Stimulated activated CD8-positive, alpha-beta memory T cell treated with anti-CD3 and anti-CD28 coated beads, Interleukin-7, amount 100 ng/mL, for 48 hours (primary cell): ENCODE data around the gene NIPAL4.
A peak's percentile ranks its signal among the peaks of the same experiment; 100 is the strongest.
"Not testable (repeated sequence)": the region's sequence is repeated elsewhere in the genome, so short reads cannot be mapped to it uniquely, and the experiment has no call there.

Source experiments
- DNase-seq, 2 donors: peaks; one replicate each; pipeline ENCODE4 v3.0.0-alpha.2; 2020; ENCODE audit warnings: low read depth in 1 of 2; ENCODE audit errors: extremely low read depth in 1 of 2

Gene NIPAL4

DNA sequence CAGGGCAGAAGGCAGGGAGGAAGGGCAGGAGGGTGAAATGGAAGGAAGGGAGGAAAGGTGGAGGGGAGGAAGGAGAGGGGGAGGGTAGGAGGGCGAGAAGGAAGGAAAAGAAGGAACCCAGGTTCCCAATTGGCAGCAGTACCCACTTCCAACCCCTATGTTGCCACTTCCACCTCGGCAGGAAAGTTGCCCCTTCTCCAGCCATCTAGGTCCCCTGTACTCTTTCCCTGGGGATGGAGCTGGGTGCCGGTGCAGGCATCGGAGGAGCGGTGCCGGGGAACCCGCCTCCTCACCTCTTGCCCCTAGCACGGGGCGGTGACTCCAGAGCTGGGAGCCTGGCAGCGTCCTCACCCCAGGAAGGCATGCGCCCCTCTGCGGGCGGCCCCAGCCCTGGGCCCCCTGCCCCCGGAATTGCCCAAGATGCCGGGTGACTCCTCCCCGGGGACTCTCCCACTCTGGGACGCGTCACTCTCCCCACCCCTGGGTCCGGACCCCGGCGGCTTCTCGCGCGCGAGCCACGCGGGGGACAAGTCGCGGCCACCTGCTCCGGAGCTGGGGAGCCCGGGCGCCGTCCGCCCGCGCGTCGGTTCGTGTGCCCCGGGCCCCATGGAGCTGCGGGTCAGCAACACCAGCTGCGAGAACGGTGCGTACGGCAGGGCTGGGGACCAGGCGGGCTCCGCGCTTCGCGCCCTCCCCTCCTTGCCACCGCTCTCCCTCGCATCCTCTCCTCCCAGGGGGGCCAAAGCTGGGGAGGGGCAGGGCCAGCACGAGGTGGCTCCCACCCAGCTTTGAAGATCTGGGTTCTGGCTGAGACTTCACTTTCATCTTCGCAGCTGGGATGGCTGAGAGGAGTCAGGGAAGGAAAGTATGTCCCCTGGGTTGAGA, at the start of gene NIPAL4:
Gene NIPAL4 (plus strand): TSS at position 499 of the 885 bp plus-strand sequence. CDS start 108 bp downstream, at position 607.
- peak; percentile 11 to 19 for DNase-seq

GRCh38 chr5:157415838-157416237, 44.2 kb upstream of the NIPAL4 start:
- no peak for DNase-seq

- not testable (repeated sequence) for DNase-seq
Observed at GRCh38 chr5:157419521-157419920, 40.5 kb upstream of the NIPAL4 start.

DNA sequence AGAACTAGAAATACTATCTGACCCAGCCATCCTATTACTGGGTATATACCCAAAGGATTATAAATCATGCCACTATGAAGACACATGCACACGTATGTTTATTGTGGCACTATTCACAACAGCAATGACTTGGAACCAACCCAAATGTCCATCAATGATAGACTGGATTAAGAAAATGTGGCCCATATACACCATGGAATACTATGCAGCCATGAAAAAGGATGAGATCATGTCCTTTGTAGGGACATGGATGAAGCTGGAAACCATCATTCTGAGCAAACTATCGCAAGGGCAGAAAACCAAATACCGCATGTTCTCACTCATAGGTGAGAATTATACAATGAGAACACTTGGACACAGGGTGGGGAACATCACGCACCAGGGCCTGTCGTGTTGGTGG, 30.1 kb upstream of the NIPAL4 start:
- not testable (repeated sequence) for DNase-seq

DNA sequence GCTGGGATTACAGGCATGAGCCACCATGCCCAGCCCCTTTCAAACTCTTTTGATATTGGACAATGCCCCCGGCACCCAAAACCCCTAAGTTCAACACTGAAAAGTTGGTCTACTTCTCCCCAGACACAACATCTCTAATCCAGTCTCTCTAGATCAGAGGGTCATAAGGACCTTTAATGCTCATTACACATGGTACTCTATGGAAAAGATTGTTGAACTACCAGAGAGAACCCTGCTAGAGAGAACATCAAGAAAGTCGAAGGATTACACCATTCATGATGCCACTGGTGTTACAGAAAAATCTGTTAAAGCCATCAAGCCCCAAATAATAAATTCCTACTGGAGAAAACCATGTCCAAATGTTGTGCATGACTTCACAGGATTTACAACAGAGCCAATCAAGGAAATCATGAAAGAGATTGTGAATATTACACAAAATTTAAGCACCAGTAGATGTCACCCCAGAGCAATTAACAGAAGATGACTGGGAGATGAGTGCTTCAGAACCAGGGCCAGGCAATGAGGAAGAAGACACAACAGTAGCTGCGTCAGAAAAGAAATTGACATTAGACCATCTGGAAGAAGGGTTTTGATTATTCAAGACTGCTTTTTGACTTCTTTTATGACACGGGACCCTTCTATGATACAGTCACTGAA, 28.3 kb upstream of the NIPAL4 start:
- peak in 1 of 2 donors; percentile 6 for DNase-seq

DNA sequence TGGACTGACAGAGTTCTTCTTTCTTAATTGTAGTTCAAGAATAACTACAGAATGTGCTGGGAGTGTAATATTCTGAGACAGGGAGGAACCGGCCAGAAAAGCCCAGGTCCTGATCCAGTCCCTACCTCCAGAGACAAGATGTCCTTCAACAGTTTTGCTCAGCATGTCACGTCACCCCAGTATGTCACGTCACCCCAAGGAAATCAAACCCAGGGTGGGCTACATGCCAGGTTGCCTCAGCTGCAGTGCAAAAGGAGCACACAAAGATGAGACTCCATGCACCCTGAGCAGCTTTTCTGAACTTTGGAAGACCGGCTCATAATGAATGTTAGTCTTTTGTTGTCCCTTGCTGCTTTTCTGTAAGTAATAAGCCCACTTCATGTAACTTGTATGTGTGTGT, 25.9 kb upstream of the NIPAL4 start:
- no peak for DNase-seq

DNA sequence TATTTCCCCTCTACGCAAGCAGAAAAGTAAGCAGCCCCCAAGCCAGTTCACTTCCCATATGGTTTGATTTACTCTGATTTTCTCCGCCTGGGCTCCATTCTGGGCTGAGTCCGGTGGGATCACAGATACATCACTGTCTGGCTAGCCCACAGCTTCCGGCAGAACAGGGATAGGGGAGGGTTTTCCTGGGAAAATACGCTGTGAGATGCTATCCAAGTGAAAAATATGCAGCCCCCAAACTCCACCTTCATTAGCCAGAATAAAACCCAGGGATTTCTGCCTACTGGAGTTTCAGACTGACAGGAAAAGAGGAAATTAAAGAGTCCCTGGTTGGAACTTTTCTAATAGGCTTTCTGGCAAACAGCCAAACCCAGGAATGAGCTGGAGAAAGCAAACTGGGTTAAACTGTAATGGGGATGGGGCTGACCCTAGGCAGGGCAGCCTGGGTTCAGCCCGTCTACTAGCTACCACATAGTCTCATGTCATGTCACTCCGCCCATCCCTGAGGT, 16.9 kb upstream of the NIPAL4 start:
- no peak for DNase-seq

- no peak for DNase-seq
Observed at GRCh38 chr5:157444224-157444623, 15.8 kb upstream of the NIPAL4 start.

DNA sequence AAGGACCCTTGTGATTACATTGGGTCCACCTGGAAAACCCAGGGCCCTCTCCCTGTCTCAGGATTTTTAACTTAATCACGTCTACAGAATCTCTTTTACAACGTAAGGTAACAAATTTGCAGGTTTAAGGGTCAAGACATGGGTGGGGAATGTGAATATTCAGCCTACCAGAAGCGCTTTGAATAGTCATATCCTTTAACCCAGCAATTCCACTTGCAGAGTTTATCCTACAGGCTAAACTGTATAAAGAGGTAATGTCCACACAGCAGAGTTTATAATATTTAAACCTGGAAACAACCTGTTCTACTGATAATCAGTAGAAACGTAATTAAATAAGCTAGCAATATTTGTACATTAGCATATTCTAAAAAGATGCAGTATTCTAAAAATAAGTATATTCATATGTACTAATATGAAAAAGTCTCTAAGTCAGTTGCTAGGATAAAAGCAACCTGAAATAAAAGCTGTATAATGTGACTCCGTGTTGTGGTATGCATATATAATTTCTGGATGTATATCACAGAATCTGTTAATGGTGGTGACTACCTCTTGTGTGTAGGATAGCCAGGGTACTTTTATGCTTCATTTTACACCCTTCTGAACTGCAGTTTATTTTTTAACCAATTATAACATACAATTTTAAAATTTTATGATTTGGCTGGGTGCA, 14.1 kb upstream of the NIPAL4 start:
- no peak for DNase-seq

- DNase-seq = no peak
Observed at GRCh38 chr5:157446412-157446935, 13.5 kb upstream of the NIPAL4 start.

DNA sequence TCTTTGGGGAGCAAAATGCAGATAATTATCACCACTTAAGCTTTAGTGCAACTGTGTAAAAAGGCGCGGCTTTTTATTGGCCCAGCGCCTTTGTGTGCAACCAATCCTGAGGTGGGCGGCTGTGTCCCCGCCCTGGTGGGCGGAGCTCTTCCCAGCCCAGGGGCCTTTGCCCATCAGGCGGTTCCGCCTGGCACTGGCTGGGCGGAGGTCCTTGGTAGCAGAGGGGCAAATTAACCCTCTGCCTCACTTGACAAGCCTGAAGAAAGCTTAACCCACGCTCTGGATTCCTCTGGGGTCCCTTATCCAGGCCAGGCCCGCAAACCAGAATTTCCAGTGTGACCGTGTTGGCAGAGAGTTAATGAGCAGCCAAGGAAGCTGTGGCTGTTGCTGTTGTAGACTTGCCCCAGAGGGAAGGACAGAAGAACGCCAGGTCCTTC, 12.8 kb upstream of the NIPAL4 start:
- DNase-seq = no peak

DNA sequence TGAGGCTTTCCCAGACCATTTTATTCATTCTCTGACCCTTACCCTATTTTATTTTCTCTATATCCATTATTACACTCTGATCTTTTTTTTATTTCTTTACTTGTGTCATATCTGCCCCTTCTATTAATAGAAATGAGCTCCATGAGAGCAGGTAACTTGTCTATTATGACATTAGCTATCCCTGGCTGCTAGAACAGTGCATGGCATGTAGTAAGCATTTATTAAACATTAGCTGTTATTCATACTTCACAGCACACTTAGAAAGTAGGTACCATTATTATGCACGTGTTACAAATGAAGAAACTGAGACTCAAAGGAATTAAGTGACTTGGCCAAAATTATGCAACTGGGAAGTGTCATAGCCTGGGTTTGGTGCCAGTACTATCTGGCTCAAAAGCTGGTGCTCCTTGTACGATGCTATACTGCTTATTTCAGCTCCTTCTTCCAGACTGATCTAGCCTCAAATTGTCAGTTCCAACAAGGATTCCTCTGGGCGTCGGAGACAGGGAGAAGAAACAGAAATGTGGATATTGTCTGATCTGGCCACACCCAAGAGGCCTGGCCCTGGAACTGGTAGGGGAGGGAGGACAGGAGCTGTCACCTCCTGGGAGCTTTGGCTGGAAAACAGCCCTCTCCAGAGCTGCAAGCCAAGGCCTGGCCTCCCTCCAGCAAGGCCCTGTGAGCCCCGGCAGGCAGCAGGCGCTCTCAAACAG, 10.8 kb upstream of the NIPAL4 start:
- DNase-seq = no peak

GRCh38 chr5:157450024-157450423, 10.0 kb upstream of the NIPAL4 start:
- DNase-seq = no peak

GRCh38 chr5:157451806-157452205, 8.2 kb upstream of the NIPAL4 start:
- no peak for DNase-seq

DNA sequence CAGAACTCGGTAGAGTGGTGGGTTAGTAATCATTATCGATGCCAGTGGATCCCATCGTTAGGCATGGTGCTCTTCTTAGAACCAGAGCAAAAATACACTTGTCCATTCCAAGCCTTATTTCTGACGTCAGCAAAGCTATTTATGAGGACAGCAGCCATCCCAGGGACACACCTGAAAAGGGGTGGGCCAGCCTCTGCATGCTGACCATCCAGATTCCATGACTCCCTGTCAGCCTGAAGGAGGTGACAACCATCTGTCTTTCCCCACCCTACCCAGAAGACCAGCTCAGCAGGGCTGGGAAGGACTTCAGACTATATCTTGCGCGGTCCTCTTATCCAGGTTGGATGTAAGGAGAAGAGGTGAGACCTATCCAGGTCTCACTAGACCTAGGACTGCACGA, 5.7 kb upstream of the NIPAL4 start:
- no peak for DNase-seq

GRCh38 chr5:157455057-157455456, 5.0 kb upstream of the NIPAL4 start:
- DNase-seq = no peak

GRCh38 chr5:157456301-157456700, 3.7 kb upstream of the NIPAL4 start:
- no peak for DNase-seq

GRCh38 chr5:157457391-157457790, 2.6 kb upstream of the NIPAL4 start:
- no peak for DNase-seq

DNA sequence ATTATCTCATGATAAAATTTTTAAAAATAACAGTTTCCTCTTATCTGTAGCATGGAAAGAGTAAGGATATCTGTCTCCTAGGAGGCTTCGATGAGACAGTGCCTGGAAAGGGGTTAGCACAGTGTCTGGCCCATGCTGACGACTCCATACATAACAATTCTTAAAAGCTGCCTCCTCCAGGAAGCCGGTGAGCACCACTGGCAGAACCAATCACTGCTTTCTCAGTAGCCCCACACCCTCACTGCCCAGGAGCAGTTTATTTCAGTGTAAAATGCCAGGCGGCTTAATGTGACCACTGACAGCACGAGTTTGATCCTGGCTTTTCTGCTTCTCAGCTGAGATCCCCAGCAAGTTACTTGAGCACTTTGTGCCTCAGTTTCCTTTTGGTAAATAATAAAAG, 1.2 kb upstream of the NIPAL4 start:
- DNase-seq = no peak
